ENCODE measurements around the gene PEX11G.

Gene PEX11G

DNA sequence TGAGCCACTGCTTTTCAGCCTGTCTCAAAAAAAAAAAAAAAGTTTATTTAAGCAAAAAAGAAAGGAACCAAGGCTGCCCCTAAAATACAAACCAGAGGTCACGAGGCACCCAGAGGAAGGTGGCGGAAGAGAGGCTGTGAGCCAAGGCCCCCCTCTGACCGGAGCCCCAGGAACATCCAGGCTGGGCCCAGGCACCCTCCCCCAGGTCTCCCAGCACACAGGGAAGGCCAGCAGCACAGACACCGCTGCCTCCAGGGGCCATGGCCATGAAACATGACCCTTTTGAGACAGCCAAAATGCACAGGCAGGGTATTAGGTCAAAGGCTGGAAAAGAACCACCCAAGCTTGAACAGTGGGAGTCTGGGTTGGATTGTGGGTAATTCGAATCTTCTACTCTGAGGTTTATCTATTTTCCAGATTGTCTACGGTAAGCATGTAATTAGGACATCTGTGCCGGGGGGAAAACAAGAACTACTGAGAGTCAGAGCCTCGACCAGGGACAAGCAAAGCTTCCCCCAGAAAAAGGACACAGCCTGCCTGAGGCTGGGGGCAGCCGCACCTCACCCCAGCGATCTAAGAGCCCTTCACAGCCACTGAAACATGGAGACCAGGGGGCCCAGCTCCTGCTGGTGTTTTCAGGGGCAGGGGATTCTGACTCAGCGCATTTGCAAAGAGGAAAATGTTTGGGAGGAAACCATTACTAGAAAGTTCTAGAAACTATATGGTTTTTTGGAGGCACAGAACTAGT lies 8.4 kb downstream of the PEX11G start:
- no peak for DNase-seq (ENCODE audit: extremely low spot score)
- ChIA-PET POLR2A (interaction anchor here (0.9 to 1.9 kb wide), 3 partner anchors 9 to 381 kb away, joined by 4 to 5 read pairs (median 4); partner anchors contain the start of genes MCOLN1 and PEX11G), CTCF (interaction anchor here (0.6 kb wide), 1 partner anchor 1014 kb away, joined by 4 read pairs; no protein-coding TSS in a partner anchor)
- TF ChIP-seq HDGF (IDR thresholded peaks at IDR 0.05; ENCODE audit: borderline replicate concordance): no peak
- TF ChIP-seq ELF4 (IDR thresholded peaks at IDR 0.05): no peak
- no peak for TF ChIP-seq TARDBP (IDR thresholded peaks at IDR 0.05)
- TF ChIP-seq SUZ12 (IDR thresholded peaks at IDR 0.05): no peak
- TF ChIP-seq CTBP1 (IDR thresholded peaks at IDR 0.05; ENCODE audit: borderline replicate concordance): no peak
- TF ChIP-seq FOXK2 (IDR thresholded peaks at IDR 0.05): no peak
- no peak for TF ChIP-seq NFRKB (IDR thresholded peaks at IDR 0.05)

- no peak for DNase-seq (ENCODE audit: extremely low spot score)
- CTCF ChIA-PET: no interaction called here
- POLR2A ChIA-PET: no interaction called here
- TF ChIP-seq HDGF (IDR thresholded peaks at IDR 0.05; ENCODE audit: borderline replicate concordance): no peak
- TF ChIP-seq FOXA1 (IDR thresholded peaks at IDR 0.05): no peak
These were observed 10.0 kb downstream of the PEX11G start for GRCh38 chr19:7478843-7479227.

DNA sequence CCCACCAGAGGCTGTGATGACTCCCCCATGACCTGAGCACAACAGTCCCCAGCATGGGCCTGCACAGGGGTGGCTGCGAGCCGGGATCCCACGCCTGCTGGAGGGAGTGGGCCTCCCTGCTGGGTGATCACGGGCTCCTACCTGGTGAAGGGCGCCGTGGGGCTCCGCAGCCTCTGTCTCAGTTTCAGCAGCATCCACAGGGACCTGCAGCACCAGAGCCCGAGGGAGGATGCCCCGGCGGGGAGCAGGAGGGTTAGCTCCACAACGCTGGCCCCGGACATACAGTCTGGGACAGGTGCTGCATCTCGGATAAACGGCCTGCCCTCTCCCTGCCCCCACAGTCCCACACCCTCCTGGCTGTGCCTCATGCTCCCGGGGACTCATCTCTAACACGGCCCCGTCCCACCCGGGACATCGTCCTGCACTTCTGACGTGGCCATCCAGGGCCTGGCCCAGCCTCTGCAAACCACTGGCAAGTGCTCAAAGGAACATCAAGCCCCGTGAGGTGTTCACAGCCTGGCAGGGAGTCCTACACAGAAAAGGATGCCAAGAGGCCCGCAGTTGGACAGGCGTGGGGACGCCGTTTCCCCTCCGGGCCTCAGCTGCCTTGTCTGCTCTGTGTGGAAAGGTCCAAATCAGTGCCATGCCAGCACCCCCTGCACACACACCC lies 10.5 kb downstream of the PEX11G start:
- CTCF ChIA-PET: no interaction called here
- POLR2A ChIA-PET: no interaction called here
- DNase-seq (ENCODE audit: extremely low spot score): no peak
- TF ChIP-seq L3MBTL2 (conservative IDR thresholded peaks at IDR 0.05): no peak
- TF ChIP-seq, protein P1, sequence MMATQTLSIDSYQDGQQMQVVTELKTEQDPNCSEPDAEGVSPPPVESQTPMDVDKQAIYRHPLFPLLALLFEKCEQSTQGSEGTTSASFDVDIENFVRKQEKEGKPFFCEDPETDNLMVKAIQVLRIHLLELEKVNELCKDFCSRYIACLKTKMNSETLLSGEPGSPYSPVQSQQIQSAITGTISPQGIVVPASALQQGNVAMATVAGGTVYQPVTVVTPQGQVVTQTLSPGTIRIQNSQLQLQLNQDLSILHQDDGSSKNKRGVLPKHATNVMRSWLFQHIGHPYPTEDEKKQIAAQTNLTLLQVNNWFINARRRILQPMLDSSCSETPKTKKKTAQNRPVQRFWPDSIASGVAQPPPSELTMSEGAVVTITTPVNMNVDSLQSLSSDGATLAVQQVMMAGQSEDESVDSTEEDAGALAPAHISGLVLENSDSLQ (IDR thresholded peaks at IDR 0.05): no peak
- no peak for TF ChIP-seq SP1 (IDR thresholded peaks at IDR 0.05)
- TF ChIP-seq SUZ12 (IDR thresholded peaks at IDR 0.05): no peak

GRCh38 chr19:7477758-7478157 lies 11.1 kb downstream of the PEX11G start:
- ChIA-PET CTCF (no interaction called here), POLR2A (no interaction called here)
- TF ChIP-seq ARNT (IDR thresholded peaks at IDR 0.05): no peak
- no peak for TF ChIP-seq HDGF (IDR thresholded peaks at IDR 0.05; ENCODE audit: borderline replicate concordance)
- TF ChIP-seq FOXA1 (IDR thresholded peaks at IDR 0.05): no peak
- TF ChIP-seq BHLHE40 (IDR thresholded peaks at IDR 0.05; ENCODE audit: borderline replicate concordance): no peak
- no peak for TF ChIP-seq SUZ12 (IDR thresholded peaks at IDR 0.05)
- TF ChIP-seq LEF1 (IDR thresholded peaks at IDR 0.05; ENCODE audit: borderline replicate concordance): no peak
- TF ChIP-seq FOXM1 (IDR thresholded peaks at IDR 0.05; ENCODE audit: borderline replicate concordance): no peak
- no peak for TF ChIP-seq NFRKB (IDR thresholded peaks at IDR 0.05)
- TF ChIP-seq L3MBTL2 (conservative IDR thresholded peaks at IDR 0.05): no peak
- TF ChIP-seq, protein P1 (IDR thresholded peaks at IDR 0.05): no peak
- TF ChIP-seq TARDBP (IDR thresholded peaks at IDR 0.05): no peak
- no peak for TF ChIP-seq FOXK2 (IDR thresholded peaks at IDR 0.05)
- no peak for DNase-seq (ENCODE audit: extremely low spot score)

- CTCF ChIA-PET: no interaction called here
- POLR2A ChIA-PET: no interaction called here
- no peak for TF ChIP-seq L3MBTL2 (conservative IDR thresholded peaks at IDR 0.05)
- TF ChIP-seq ELF4 (IDR thresholded peaks at IDR 0.05): no peak
- no peak for TF ChIP-seq SUZ12 (IDR thresholded peaks at IDR 0.05)
- no peak for TF ChIP-seq ARNT (IDR thresholded peaks at IDR 0.05)
- no peak for TF ChIP-seq SP1 (IDR thresholded peaks at IDR 0.05)
- TF ChIP-seq, protein P1 (IDR thresholded peaks at IDR 0.05): no peak
- no peak for TF ChIP-seq ZNF384 (IDR thresholded peaks at IDR 0.05)
- no peak for TF ChIP-seq FOXA1 (IDR thresholded peaks at IDR 0.05)
- no peak for TF ChIP-seq HDGF (IDR thresholded peaks at IDR 0.05; ENCODE audit: borderline replicate concordance)
- no peak for TF ChIP-seq BHLHE40 (IDR thresholded peaks at IDR 0.05; ENCODE audit: borderline replicate concordance)
- TF ChIP-seq NFRKB (IDR thresholded peaks at IDR 0.05): no peak
- no peak for TF ChIP-seq LEF1 (IDR thresholded peaks at IDR 0.05; ENCODE audit: borderline replicate concordance)
- no peak for TF ChIP-seq FOXK2 (IDR thresholded peaks at IDR 0.05)
- no peak for TF ChIP-seq CTBP1 (IDR thresholded peaks at IDR 0.05; ENCODE audit: borderline replicate concordance)
- TF ChIP-seq FOXM1 (IDR thresholded peaks at IDR 0.05; ENCODE audit: borderline replicate concordance): no peak
- TF ChIP-seq TARDBP (IDR thresholded peaks at IDR 0.05): no peak
- DNase-seq (ENCODE audit: extremely low spot score): no peak
These were observed 11.9 kb downstream of the PEX11G start for GRCh38 chr19:7476777-7477494.

DNA sequence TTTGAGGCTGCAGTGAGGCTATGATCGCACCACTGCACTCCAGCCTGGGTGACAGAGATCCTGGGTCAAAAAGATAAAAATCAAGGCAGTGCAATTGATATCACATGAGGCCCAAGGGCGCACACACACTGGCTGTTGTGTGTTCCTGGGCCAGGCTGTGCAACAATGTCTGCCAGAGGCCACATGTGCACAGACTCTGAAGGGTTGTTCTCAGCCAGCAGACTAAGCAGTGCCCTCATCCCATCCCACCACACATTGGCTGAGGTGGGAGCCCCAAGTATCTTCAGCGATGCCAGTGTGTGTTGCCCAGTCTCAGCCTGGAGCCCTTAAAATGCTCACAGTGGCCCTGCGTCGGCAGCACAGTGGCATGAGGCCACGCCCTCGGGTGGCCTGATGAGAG lies 12.6 kb downstream of the PEX11G start:
- TF ChIP-seq FOXA1 (IDR thresholded peaks at IDR 0.05) (no peak), FOXM1 (IDR thresholded peaks at IDR 0.05; ENCODE audit: borderline replicate concordance) (no peak), NFRKB (IDR thresholded peaks at IDR 0.05) (no peak)
- POLR2A ChIA-PET: no interaction called here
- no peak for DNase-seq (ENCODE audit: extremely low spot score)
- CTCF ChIA-PET: no interaction called here
